IPS DF 6.9 (cell line): ENCODE data around the gene TMEM167B.
"Not testable (repeated sequence)": the region's sequence is repeated elsewhere in the genome, so short reads cannot be mapped to it uniquely, and the experiment has no call there.

Source experiments
- DNase-seq: peaks from one replicate; pipeline ENCODE4 v3.0.0-alpha.2; 2013; ENCODE audit warnings: low read depth, low spot score
- H3K27ac ChIP-seq: one replicate; pipeline ENCODE4 v1.5.1; 2013; ENCODE audit warnings: low read length, control low read depth
- H3K27me3 ChIP-seq: 2 replicates; pipeline ENCODE4 v1.6.1; 2013; ENCODE audit warnings: mild to moderate bottlenecking, low read length; ENCODE audit not compliant: control insufficient read depth, insufficient read depth
- H3K36me3 ChIP-seq: 2 replicates; pipeline ENCODE4 v1.6.1; 2013; ENCODE audit warnings: low read length; ENCODE audit not compliant: control insufficient read depth, insufficient read depth
- H3K4me1 ChIP-seq: 2 replicates; pipeline ENCODE4 v1.6.1; 2013; ENCODE audit warnings: low read length; ENCODE audit not compliant: control insufficient read depth, insufficient read depth
- H3K4me3 ChIP-seq: 2 replicates; pipeline ENCODE4 v1.5.1; 2013; ENCODE audit warnings: mild to moderate bottlenecking, low read length
- H3K9me3 ChIP-seq: 2 replicates; pipeline ENCODE4 v1.6.1; 2013; ENCODE audit warnings: low read length, inconsistent platforms; ENCODE audit not compliant: control insufficient read depth, insufficient read depth
- WGBS: extraction: QIAGEN DNeasy Blood & Tissue Kit; methylation state at CpG from one replicate; pipeline ENCODE4 v1.1.7; 2013; ENCODE audit warnings: mixed read lengths, missing lambda C conversion rate; ENCODE audit not compliant: insufficient read length, insufficient coverage; 5-methylcytosine and 5-hydroxymethylcytosine counted together

TMEM167B gene

DNA sequence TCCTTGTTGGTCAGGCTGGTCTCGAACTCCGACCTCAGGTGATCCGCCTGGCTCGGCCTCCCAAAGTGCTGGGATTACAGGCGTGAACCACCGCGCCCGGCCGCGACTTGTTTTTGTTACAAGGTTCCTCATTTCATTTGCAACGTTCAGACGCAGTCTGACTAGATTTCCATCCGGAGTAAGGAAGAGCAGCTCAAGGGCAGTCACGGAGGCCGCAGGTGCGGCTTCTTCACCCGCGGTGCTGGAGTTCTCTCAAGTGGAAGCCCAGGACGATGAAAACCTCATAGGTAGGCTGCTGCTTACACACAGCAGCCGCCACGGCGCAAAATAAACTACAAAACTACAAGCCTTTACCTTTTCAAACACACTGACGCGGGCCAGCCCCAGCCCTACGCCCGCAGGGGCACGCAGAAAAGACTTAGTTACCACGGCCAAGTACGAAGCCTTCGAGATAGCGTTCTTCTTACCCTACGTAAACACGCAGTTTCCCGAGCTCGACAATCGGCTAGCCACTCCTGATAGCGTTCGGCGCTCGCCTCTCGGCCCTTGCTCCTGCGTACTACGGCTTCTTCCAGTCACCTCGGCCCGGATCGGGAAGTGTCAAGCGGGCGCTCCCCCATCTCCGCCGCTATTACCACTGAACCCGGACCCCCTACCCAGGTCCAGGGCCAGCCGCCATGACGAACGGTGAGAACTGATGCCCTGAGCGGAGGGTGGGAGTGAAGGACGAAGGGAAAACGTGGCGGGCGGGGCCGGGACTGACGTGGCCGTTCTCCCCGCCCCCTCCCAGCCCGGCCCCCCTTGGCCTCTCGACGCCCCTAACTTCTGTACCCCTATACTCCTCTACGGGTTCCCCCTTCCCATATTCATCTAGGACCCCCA, at the start of gene TMEM167B:
Gene TMEM167B, plus strand, starts transcription at position 569 of the 882 bp plus-strand sequence. Its CDS starts 109 bp downstream, at position 678.
- WGBS = no CpG with 5 or more reads among the region's 67 CpGs
- Histone ChIP-seq H3K9me3 (no peaks in the 10 kb centered on the region), H3K4me3 (peak within 1 kb of the TSS; percentile 67; the same call in 1 of the 2 replicates), H3K36me3 (peaks cover 2% of the 10 kb centered on the region; the same call in 1 of the 2 replicates), H3K27ac (no peak within 1 kb of the TSS), H3K27me3 (no peaks in the 10 kb centered on the region), H3K4me1 (no peaks in the 10 kb centered on the region)
- peak; percentile 72 for DNase-seq

DNA sequence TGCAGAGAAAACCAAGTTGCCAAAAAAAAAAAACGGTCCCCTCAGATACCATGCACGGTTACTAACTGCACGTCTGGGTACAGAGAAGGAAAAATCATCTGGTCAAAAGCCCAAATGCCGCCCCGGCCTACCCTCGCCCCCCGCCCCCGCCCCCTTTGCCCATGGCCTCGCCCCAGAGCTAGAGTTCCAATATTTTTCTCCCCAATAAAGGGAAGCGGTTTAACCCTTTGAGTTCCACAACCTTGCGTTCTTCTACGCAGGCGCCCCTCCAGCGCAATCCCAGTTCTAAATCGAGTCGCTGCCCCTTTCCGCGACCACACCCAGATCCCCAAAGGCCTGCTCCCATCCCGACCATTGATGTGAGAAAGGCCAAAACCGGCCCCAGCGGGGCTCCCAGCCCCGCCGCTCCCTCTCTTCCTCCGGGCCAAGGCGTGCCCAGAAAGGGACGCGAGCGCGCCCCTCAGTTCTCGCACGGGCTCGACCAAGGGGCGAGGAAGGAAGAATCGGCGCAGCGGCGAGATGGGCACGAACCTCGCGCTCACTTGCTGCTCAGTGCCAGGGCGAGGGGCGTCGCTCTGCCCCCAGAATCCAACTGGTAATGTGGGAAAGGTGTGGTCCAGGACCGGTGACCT, 49.5 kb upstream of the TMEM167B start:
- DNase-seq = no peak
- Histone ChIP-seq H3K9me3 (no peaks in the 10 kb centered on the region), H3K4me3 (peak overlapping the region; percentile 61), H3K36me3 (no peaks in the 10 kb centered on the region), H3K27me3 (no peaks in the 10 kb centered on the region), H3K4me1 (no peaks in the 10 kb centered on the region), H3K27ac (no peak overlapping the region)
- no CpG with 5 or more reads among the region's 44 CpGs for WGBS

DNA sequence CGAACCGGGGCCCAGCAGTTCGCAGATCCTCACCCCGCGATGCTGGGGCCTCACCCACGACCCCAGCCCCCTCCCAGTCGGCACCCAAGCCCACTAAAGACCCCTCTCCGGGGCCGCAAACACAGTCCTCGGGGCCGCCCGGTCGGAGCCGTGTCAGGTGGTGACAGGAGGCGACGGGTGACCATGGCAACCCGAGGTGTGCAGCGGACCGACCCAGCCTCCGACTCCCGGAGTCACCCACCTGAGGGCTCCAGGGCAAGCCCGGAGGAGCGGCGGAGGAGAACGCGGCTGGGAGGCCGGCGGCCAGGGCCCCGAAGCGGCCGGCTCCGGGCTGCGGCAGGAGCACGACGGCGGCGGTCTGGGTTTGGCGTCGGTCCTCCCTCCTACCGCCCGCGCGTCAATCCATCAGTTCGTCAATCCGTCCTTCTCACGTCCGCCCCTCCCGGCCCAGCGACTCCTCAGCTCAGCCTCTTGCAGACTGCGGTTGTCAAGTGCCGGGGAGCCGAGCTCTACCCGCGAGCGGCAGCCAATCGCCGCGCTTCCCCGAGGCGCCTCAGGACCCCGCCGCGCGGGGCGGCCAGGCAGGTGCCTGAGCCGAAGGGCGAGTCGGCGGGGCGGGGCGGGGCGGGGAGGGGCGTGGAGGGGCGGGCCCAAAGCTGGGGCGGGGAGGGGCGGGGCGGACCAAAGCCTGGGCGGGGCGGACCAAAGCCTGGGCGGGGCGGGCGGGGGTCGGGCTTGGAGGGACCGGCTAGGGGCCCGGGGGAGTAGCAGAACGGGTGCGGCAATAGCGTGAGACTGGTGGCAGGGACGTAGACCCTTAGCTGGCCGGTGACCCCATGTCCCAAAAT, 48.7 kb upstream of the TMEM167B start, which contains the start of gene WDR47:
Gene WDR47, minus strand, starts transcription at position 482 of the 848 bp plus-strand sequence. CDS start 18,590 bp downstream, outside the sequence.
- Histone ChIP-seq H3K9me3 (no peaks in the 10 kb centered on the region), H3K4me3 (peak within 1 kb of the TSS; percentile 61), H3K4me1 (no peaks in the 10 kb centered on the region), H3K27me3 (no peaks in the 10 kb centered on the region), H3K27ac (no peak within 1 kb of the TSS), H3K36me3 (no peaks in the 10 kb centered on the region)
- no CpG with 5 or more reads among the region's 90 CpGs for WGBS
- peak; percentile 82 for DNase-seq

DNA sequence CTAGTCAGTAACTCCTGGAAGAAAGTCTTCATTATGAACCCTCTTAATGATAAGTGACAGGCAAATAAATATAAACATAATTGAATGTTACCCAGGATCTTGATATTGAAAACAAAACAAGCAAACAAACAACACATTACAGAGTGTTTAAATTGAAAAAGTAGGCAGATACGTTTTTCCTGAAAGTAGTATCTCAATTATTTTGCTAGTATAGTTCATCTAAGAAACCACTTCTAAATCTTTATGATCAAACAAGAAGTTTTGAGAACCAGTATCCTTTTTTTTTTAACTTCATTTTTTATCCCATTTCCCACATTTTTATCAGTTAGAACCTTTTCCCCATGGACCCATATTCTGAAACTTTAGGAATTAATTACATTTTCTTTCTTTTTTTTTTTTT, 45.0 kb upstream of the TMEM167B start:
- H3K4me3 ChIP-seq = no peak overlapping the region
- no peak for DNase-seq
- no peaks in the 10 kb centered on the region for H3K27me3 ChIP-seq
- H3K27ac ChIP-seq = no peak overlapping the region
- no CpG with 5 or more reads among the region's 1 CpG for WGBS
- no peaks in the 10 kb centered on the region for H3K9me3 ChIP-seq
- no peaks in the 10 kb centered on the region for H3K36me3 ChIP-seq
- no peaks in the 10 kb centered on the region for H3K4me1 ChIP-seq

DNA sequence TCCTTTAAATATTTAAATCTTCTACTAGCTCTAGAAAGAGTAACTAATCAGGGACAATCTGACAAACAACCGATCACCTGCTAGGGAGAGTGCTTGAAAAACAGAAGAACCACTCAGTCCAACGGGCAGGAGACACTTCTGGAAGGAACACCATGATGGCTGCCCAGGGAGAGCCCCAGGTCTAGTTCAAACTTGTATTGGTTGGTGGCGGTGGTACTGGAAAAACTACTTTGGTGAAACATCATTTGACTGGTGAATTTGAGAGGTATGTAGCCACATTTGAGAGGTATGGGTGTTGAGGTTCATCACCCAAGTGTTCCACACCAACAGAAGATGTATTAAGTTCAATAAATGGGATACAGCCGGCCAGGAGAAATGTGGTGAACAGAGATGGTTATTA, 43.9 kb upstream of the TMEM167B start:
- DNase-seq = no peak
- no peaks in the 10 kb centered on the region for H3K4me1 ChIP-seq
- no peak overlapping the region for H3K27ac ChIP-seq
- no peaks in the 10 kb centered on the region for H3K9me3 ChIP-seq
- no CpG with 5 or more reads among the region's 4 CpGs for WGBS
- H3K27me3 ChIP-seq = no peaks in the 10 kb centered on the region
- H3K36me3 ChIP-seq = no peaks in the 10 kb centered on the region
- no peak overlapping the region for H3K4me3 ChIP-seq

DNA sequence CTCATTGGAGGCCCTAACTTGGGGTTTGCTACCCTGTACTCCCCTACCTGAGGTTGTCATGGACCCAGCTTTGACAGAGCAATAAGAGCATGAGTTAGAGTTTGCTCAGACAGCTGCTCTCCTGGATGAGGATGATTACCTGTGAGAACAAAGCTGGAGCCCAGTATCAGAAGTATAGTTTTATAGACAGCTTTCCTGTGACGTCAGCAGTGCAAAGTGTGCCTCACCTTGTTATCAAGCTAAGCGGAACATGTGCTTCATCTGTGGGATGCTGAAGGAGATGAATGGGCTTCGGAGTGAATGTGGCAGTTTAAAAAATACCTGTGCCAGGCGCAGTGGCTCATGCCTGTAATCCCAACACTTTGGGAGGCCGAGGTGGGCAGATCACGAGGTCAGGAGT, 43.2 kb upstream of the TMEM167B start:
- no peak overlapping the region for H3K27ac ChIP-seq
- no peak for DNase-seq
- no peaks in the 10 kb centered on the region for H3K4me1 ChIP-seq
- no peaks in the 10 kb centered on the region for H3K36me3 ChIP-seq
- no peak overlapping the region for H3K4me3 ChIP-seq
- no CpG with 5 or more reads among the region's 6 CpGs for WGBS
- H3K27me3 ChIP-seq = no peaks in the 10 kb centered on the region
- H3K9me3 ChIP-seq = no peaks in the 10 kb centered on the region

DNA sequence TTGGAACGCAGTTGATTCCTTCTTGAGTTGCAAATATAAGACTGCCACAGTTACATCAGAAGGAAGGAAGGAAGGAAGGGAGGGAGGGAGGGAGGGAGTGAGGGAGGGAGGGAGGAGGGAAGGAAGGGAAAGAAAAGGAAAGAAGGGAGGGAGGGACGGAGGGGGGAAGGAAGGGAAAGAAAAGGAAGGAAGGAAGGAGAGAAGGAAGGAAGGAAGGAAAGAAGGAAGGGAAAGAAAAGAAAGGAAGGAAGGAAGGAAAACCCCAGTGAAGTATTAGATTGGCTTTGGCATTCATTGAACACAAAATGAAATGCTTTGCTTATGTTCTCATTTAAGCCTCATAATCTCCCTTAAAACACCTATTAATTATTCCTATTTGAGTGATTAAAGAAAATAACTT, 42.2 kb upstream of the TMEM167B start:
- no peak for DNase-seq
- H3K27ac ChIP-seq = no peak overlapping the region
- H3K4me1 ChIP-seq = no peaks in the 10 kb centered on the region
- no peaks in the 10 kb centered on the region for H3K36me3 ChIP-seq
- H3K27me3 ChIP-seq = no peaks in the 10 kb centered on the region
- WGBS = no CpG with 5 or more reads among the region's 2 CpGs
- H3K9me3 ChIP-seq = no peaks in the 10 kb centered on the region
- H3K4me3 ChIP-seq = no peak overlapping the region

DNA sequence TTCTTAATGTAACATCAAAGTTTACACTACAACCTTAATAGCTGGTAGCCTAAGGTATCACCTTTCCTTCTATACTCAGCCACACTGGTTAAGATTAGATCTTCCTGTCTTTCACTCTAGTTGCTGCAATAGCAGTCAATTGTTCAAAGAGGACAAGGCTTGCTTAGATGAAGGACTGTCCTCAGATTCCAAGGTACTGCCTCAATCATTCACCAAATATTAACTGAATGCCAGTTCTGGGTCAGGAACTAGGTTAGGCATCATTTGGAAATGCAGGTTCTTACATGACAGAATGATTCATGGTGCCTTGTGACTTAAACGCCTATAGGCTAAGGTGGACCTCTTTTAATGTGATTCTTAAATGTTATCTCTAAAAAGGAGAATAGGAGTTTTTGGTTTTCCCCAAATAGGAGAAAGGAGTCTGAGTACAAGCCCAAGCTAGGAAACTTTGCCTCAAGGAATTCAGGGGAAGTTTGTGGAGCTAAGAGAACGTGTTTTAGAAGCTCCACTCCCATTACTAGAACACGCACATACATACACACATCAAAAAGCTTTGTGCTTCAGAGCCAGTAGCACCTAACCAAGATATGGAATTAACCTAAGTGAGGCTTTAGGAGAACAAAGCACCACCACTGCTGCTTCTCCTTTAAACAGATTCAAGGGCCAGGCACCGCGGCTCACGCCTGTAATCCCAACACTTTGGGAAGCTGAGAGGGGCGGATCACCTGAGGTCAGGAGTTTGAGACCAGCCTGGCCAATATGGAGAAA, 40.2 kb upstream of the TMEM167B start:
- H3K27me3 ChIP-seq = no peaks in the 10 kb centered on the region
- H3K27ac ChIP-seq = no peak overlapping the region

DNA sequence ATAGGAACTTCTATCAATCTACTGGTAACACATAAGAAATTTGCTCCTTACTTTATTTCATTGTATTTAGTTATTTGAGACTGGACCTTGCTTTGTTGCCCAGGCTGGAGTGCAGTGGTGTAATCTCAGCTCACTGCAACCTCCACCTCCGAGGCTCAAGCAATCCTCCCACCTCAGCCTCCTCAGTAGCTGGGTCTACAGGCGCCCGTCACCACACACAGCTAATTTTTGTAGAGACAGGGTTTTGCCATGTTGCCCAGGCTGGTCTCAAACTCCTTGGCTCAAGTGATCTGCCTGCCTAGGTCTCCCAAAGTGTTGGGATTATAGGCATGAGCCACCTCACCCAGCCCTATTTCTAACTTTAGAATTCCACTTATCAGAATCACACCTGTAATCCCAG, 38.4 kb upstream of the TMEM167B start:
- no CpG with 5 or more reads among the region's 3 CpGs for WGBS
- H3K27me3 ChIP-seq, H3K27ac ChIP-seq, H3K36me3 ChIP-seq, H3K4me3 ChIP-seq, H3K4me1 ChIP-seq, H3K9me3 ChIP-seq, DNase-seq: not testable (repeated sequence)

More for the DNA sequence above, 40.2 kb upstream of the TMEM167B start:
- WGBS = no CpG with 5 or more reads among the region's 7 CpGs
- H3K4me1 ChIP-seq = no peaks in the 10 kb centered on the region
- DNase-seq = no peak
- no peaks in the 10 kb centered on the region for H3K9me3 ChIP-seq
- H3K36me3 ChIP-seq = no peaks in the 10 kb centered on the region
- H3K4me3 ChIP-seq = no peak overlapping the region
